GM23248 (cell line): ENCODE data around the gene YTHDF1.

Source experiments
- EZH2 ChIP-seq: fragments of 200-600 bp; sonication (generic); IDR thresholded peaks from 2 replicates; pipeline ENCODE4 v1.6.1; 2018; ENCODE audit warnings: antibody characterized with exemption, mild to moderate bottlenecking; ENCODE audit not compliant: insufficient read depth, poor library complexity, severe bottlenecking
- EZH2phosphoT487 ChIP-seq: fragments of 200-600 bp; sonication (generic); IDR thresholded peaks from 2 replicates; pipeline ENCODE4 v1.6.1; 2018; ENCODE audit warnings: antibody characterized with exemption, moderate library complexity, mild to moderate bottlenecking, low read depth; ENCODE audit not compliant: insufficient read depth

GRCh38 chr20:63158845-63159244, 57.1 kb downstream of the YTHDF1 start:
- TF ChIP-seq EZH2phosphoT487 (no peak), EZH2 (no peak)
